T-cell (primary cell): Measurements from ENCODE around the gene MYOM1. TPM values are rescaled to one million over a fixed set of nuclear protein-coding genes. Genes with fewer than 3 reads are reported as not detected.

Experiments
- ATAC-seq, 4 experiments: fragments of 200-7000 bp in 3 of 4; fragments of 150-1000 bp in 1 of 4; cut with Tn5 transposase; replicated peaks in 1 of 4; 1 replicate in 3 of 4; 2 replicates in 1 of 4; pipeline ENCODE4 v1.10.0; 2021; ENCODE audit warnings: moderate library complexity in 3 of 4, mild to moderate bottlenecking in 2 of 4, moderate number of reproducible peaks in 1 of 4
- CTCF ChIA-PET, 2 donors: fragments of 300-600 bp; sonication (Branson Sonifier 250); formaldehyde crosslinking; loops; one replicate each; lab custom pipeline; 2022; ENCODE audit warnings: antibody characterized with exemption in 2 of 2; lab: Charles Lee
- POLR2A ChIA-PET, 2 donors: fragments of 300-600 bp; sonication (Branson Sonifier 250); formaldehyde crosslinking; loops; one replicate each; lab custom pipeline; 2022; ENCODE audit warnings: antibody characterized with exemption in 2 of 2; lab: Charles Lee
- DNase-seq, 35 experiments: peaks; one replicate each; pipeline versions ENCODE4 v3.0.0 to v3.0.0-alpha.2; 2013 to 2023
- H3K27ac ChIP-seq: one replicate; pipeline ENCODE4 v1.5.1; 2013; ENCODE audit warnings: low read length
- H3K27me3 ChIP-seq, 2 experiments: replicated peaks in 1 of 2; 1 replicate in 1 of 2; 2 replicates in 1 of 2; pipeline versions ENCODE4 v1.6.1 to v1.7.0; 2013; ENCODE audit warnings: low read length in 1 of 2, mixed read lengths in 1 of 2; ENCODE audit not compliant: control insufficient read depth in 2 of 2, insufficient read depth in 2 of 2; ENCODE audit errors: extremely low read depth in 1 of 2
- H3K36me3 ChIP-seq, 2 donors: 1 replicate in 1 of 2; 2 replicates in 1 of 2; pipeline versions ENCODE4 v1.6.1 to v1.7.0; 2013; ENCODE audit warnings: low read length in 1 of 2; ENCODE audit not compliant: control insufficient read depth in 2 of 2, insufficient read depth in 1 of 2; ENCODE audit errors: extremely low read depth in 1 of 2
- H3K4me1 ChIP-seq, 2 experiments: 1 replicate in 1 of 2; 2 replicates in 1 of 2; pipeline versions ENCODE4 v1.6.1 to v1.7.0; 2013; ENCODE audit warnings: low read length in 2 of 2, mixed read lengths in 1 of 2; ENCODE audit not compliant: insufficient read depth in 2 of 2, control insufficient read depth in 1 of 2; ENCODE audit errors: extremely low read depth in 1 of 2
- H3K4me3 ChIP-seq, 2 donors: 1 replicate in 1 of 2; 2 replicates in 1 of 2; pipeline versions ENCODE4 v1.5.1 to v1.7.0; 2013; ENCODE audit warnings: mild to moderate bottlenecking in 2 of 2, low read length in 1 of 2, moderate library complexity in 1 of 2; ENCODE audit not compliant: control insufficient read depth in 1 of 2; ENCODE audit errors: extremely low read depth in 1 of 2
- H3K9me3 ChIP-seq: 2 replicates; pipeline ENCODE4 v1.7.0; 2013
- H3K27ac Mint-ChIP-seq, 2 donors: one replicate each; pipeline ENCODE4 v1.8.0; 2020 to 2021; ENCODE audit warnings: mild to moderate bottlenecking in 2 of 2, mixed read lengths in 2 of 2
- H3K27me3 Mint-ChIP-seq, 2 donors: one replicate each; pipeline ENCODE4 v1.8.0; 2021 to 2022; ENCODE audit warnings: mixed read lengths in 2 of 2
- H3K36me3 Mint-ChIP-seq: one replicate; pipeline ENCODE4 v1.8.0; 2021; ENCODE audit warnings: mixed read lengths
- H3K4me1 Mint-ChIP-seq, 3 donors: one replicate each; pipeline ENCODE4 v1.8.0; 2020 to 2022; ENCODE audit warnings: mixed read lengths in 3 of 3, mild to moderate bottlenecking in 1 of 3
- H3K4me3 Mint-ChIP-seq, 3 donors: one replicate each; pipeline ENCODE4 v1.8.0; 2020 to 2022; ENCODE audit warnings: mild to moderate bottlenecking in 3 of 3, mixed read lengths in 3 of 3, moderate library complexity in 3 of 3
- H3K9me3 Mint-ChIP-seq, 3 donors: one replicate each; pipeline ENCODE4 v1.8.0; 2020 to 2022; ENCODE audit warnings: mixed read lengths in 3 of 3
- WGBS: methylation state at CpG from one replicate; pipeline ENCODE4 v1.1.5; 2013; ENCODE audit warnings: missing lambda C conversion rate; ENCODE audit not compliant: insufficient coverage; 5-methylcytosine and 5-hydroxymethylcytosine counted together
- total RNA-seq, 35 experiments: library from RNA in 6 of 35; stranded (reverse) in 6 of 35; fragments of 120-200 nt in 1 of 35; gene quantifications; one replicate each; pipeline versions ENCODE4 v1.2.1 to v1.2.4 and lab custom pipeline; 2013 to 2026

MYOM1 gene
- total RNA-seq, 5 donors from 2014 or later (not counting 1 experiment from before 2014, with no cell fraction given): 0.98 to 7.0 (median 1.9) TPM

DNA sequence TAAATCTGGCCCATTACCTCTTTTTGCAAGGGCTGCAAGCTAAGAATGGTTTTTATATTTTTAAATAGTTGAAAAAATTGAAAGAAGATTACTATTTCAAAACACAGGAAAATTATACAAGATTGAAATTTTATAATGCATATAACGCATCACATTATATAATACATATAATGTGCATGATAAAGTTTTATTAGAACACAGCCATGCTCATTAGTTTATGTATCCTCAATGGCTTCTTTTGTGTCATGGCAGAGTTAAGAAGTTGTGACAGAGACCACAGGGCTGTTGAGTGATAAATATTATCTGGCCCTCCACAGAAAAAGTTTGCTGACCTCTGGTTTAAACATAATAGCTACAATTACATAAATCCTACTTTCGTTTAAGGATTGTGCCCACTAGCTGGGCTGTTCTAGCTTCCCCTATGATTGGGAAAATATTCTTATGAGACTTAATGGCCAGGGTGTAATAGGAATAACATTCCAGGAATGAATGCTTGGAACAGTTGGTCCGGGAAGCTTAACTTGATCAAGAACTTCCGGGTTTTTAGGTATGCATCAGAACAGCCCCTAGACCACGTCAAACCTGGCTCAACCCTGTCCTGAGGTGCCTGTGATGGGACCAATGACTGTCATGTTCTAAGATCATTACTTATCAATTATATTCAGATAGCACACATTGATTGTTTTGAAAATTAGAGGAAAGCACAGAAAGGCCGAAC lies 108.1 kb downstream of the MYOM1 start:
- WGBS: 100% methylated on average over 2 of the region's 6 CpGs
- H3K27me3 Mint-ChIP-seq: no peaks in the 10 kb centered on the region
- ATAC-seq: no peak

GRCh38 chr18:3110034-3110752 lies 109.6 kb downstream of the MYOM1 start:
- no peak overlapping the region for H3K4me3 Mint-ChIP-seq
- CTCF ChIA-PET: interaction anchor here (0.6 to 1.1 kb wide), 3 partner anchors 18 to 563 kb away, joined by 3 read pairs; no protein-coding TSS in a partner anchor
- POLR2A ChIA-PET: no interaction called here
- Histone ChIP-seq H3K36me3 (peaks cover 0 to 4% of the 10 kb centered on the region in 2 donors), H3K27ac (no peak overlapping the region), H3K4me3 (no peak overlapping the region), H3K27me3 (no peaks in the 10 kb centered on the region), H3K9me3 (no peaks in the 10 kb centered on the region), H3K4me1 (no peaks in the 10 kb centered on the region)
- no peaks in the 10 kb centered on the region for H3K4me1 Mint-ChIP-seq
- DNase-seq: no peak
- 100% methylated on average over 1 of the region's 7 CpGs for WGBS
- H3K27ac Mint-ChIP-seq: no peak overlapping the region
- H3K9me3 Mint-ChIP-seq: no peaks in the 10 kb centered on the region
- H3K36me3 Mint-ChIP-seq: peaks cover 5% of the 10 kb centered on the region
- ATAC-seq: no peak
- no peaks in the 10 kb centered on the region for H3K27me3 Mint-ChIP-seq

More for the DNA sequence above, 108.1 kb downstream of the MYOM1 start:
- Mint-ChIP-seq H3K4me1 (no peaks in the 10 kb centered on the region), H3K36me3 (peaks cover 7% of the 10 kb centered on the region), H3K9me3 (no peaks in the 10 kb centered on the region), H3K4me3 (no peak overlapping the region), H3K27ac (no peak overlapping the region)
- no peak overlapping the region for H3K27ac ChIP-seq
- no peak overlapping the region for H3K4me3 ChIP-seq
- H3K36me3 ChIP-seq: no peaks in the 10 kb centered on the region
- no peaks in the 10 kb centered on the region for H3K9me3 ChIP-seq
- CTCF ChIA-PET: interaction anchor here in 1 of 2 donors (1.5 kb wide), 1 partner anchor 49 kb away, joined by 3 read pairs; no protein-coding TSS in a partner anchor
- H3K4me1 ChIP-seq: no peaks in the 10 kb centered on the region
- H3K27me3 ChIP-seq: no peaks in the 10 kb centered on the region
- POLR2A ChIA-PET: no interaction called here
- DNase-seq: no peak

GRCh38 chr18:3107740-3108151 lies 112.0 kb downstream of the MYOM1 start:
- Mint-ChIP-seq H3K4me1 (peaks cover 0 to 3% (median 3%) of the 10 kb centered on the region in 3 donors), H3K36me3 (peaks cover 1% of the 10 kb centered on the region), H3K27ac (no peak overlapping the region), H3K27me3 (no peaks in the 10 kb centered on the region), H3K9me3 (no peaks in the 10 kb centered on the region), H3K4me3 (no peak overlapping the region)
- Histone ChIP-seq H3K27ac (no peak overlapping the region), H3K36me3 (peaks cover 0 to 4% of the 10 kb centered on the region in 2 donors), H3K27me3 (no peaks in the 10 kb centered on the region), H3K4me1 (no peaks in the 10 kb centered on the region), H3K4me3 (no peak overlapping the region), H3K9me3 (no peaks in the 10 kb centered on the region)
- ATAC-seq: no peak
- no peak for DNase-seq
- POLR2A ChIA-PET: interaction anchor here (0.6 to 0.7 kb wide), 2 partner anchors 120 to 483 kb away, joined by 3 read pairs; no protein-coding TSS in a partner anchor
- CTCF ChIA-PET: no interaction called here

- DNase-seq (no peak), ATAC-seq (no peak)
- Histone ChIP-seq H3K4me3 (no peak overlapping the region), H3K4me1 (no peaks in the 10 kb centered on the region), H3K36me3 (peaks cover 0 to 4% of the 10 kb centered on the region in 2 donors), H3K27me3 (no peaks in the 10 kb centered on the region), H3K27ac (no peak overlapping the region), H3K9me3 (no peaks in the 10 kb centered on the region)
- Mint-ChIP-seq H3K27ac (no peak overlapping the region), H3K4me1 (peaks cover 3 to 6% (median 3%) of the 10 kb centered on the region in 3 donors), H3K36me3 (peaks cover 8% of the 10 kb centered on the region), H3K4me3 (no peak overlapping the region), H3K9me3 (no peaks in the 10 kb centered on the region), H3K27me3 (no peaks in the 10 kb centered on the region)
- ChIA-PET POLR2A (no interaction called here), CTCF (interaction anchor here in 1 of 2 donors (0.8 kb wide), 1 partner anchor 85 kb away, joined by 4 read pairs; no protein-coding TSS in a partner anchor)
- 100% methylated on average over 1 of the region's 6 CpGs for WGBS
Observed at GRCh38 chr18:3104190-3105054, 115.3 kb downstream of the MYOM1 start.

GRCh38 chr18:3103576-3103975 lies 116.2 kb downstream of the MYOM1 start:
- H3K4me3 ChIP-seq: no peak overlapping the region
- DNase-seq: no peak
- no peaks in the 10 kb centered on the region for H3K9me3 Mint-ChIP-seq
- WGBS: 44% methylated on average over 1 of the region's 2 CpGs
- no peak overlapping the region for H3K4me3 Mint-ChIP-seq
- peaks cover 0 to 4% of the 10 kb centered on the region in 2 donors for H3K36me3 ChIP-seq
- POLR2A ChIA-PET: interaction anchor here in 1 of 2 donors (0.6 to 1.2 kb wide), 2 partner anchors 9 to 185 kb away, joined by 4 to 5 read pairs; no protein-coding TSS in a partner anchor
- ATAC-seq: no peak
- no peak overlapping the region for H3K27ac Mint-ChIP-seq
- peaks cover 3 to 13% (median 5%) of the 10 kb centered on the region in 3 donors for H3K4me1 Mint-ChIP-seq
- H3K27me3 Mint-ChIP-seq: no peaks in the 10 kb centered on the region
- H3K9me3 ChIP-seq: no peaks in the 10 kb centered on the region
- H3K36me3 Mint-ChIP-seq: peaks cover 8% of the 10 kb centered on the region
- H3K27ac ChIP-seq: no peak overlapping the region
- no peaks in the 10 kb centered on the region for H3K4me1 ChIP-seq
- CTCF ChIA-PET: no interaction called here
- H3K27me3 ChIP-seq: no peaks in the 10 kb centered on the region

DNA sequence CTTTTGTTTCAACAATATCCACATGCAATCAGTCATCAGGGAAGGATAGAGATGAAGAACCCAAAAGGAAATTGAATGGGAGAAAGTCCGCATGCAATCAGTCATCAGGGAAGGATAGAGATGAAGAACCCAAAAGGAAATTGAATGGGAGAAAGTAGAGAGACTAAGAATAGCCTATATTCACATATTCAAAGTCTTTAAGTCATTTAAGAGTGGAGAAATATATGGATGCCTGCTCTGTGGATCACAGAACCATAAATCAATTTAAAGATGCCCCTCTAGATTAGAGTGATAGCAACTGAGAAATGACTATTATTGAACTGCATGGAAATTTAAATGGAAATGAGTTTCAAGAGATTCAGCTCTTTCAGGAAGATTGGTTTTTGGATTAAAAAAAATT lies 116.8 kb downstream of the MYOM1 start:
- no peak overlapping the region for H3K27ac Mint-ChIP-seq
- H3K27me3 Mint-ChIP-seq: no peaks in the 10 kb centered on the region
- ATAC-seq (no peak), DNase-seq (no peak)
- Histone ChIP-seq H3K9me3 (no peaks in the 10 kb centered on the region), H3K4me3 (no peak overlapping the region), H3K4me1 (peaks cover under 1% of the 10 kb centered on the region in 2 experiments), H3K36me3 (peaks cover 0 to 4% of the 10 kb centered on the region in 2 donors), H3K27me3 (no peaks in the 10 kb centered on the region), H3K27ac (no peak overlapping the region)
- H3K36me3 Mint-ChIP-seq: peaks cover 8% of the 10 kb centered on the region
- H3K4me3 Mint-ChIP-seq: no peak overlapping the region
- H3K9me3 Mint-ChIP-seq: no peaks in the 10 kb centered on the region
- H3K4me1 Mint-ChIP-seq: peaks cover 4 to 15% (median 6%) of the 10 kb centered on the region in 3 donors
- ChIA-PET POLR2A (interaction anchor here in 1 of 2 donors (0.6 to 1.2 kb wide), 2 partner anchors 10 to 186 kb away, joined by 4 to 5 read pairs; no protein-coding TSS in a partner anchor), CTCF (no interaction called here)
- no CpG with 5 or more reads among the region's 1 CpG for WGBS
